OCI-LY3 (cell line): ENCODE results near the gene ATP6V1G2.
A peak's percentile ranks its signal among the peaks of the same experiment; 100 is the strongest.

Source experiments
- H2AFZ ChIP-seq: fragments of 200-600, 300-600 bp; shearing (Covaris generic); 2 replicates; pipeline ENCODE4 v1.6.0; 2014; ENCODE audit warnings: antibody characterized with exemption, low read depth, low read length
- H3K27ac ChIP-seq: fragments of 200-600, 300-600 bp; sonication (generic); 2 replicates; pipeline ENCODE4 v1.5.1; 2014; ENCODE audit warnings: mild to moderate bottlenecking, low read length, moderate library complexity, mixed read lengths
- H3K27me3 ChIP-seq: fragments of 200-600, 300-600 bp; sonication (generic); 2 replicates; pipeline ENCODE4 v1.6.1; 2014; ENCODE audit warnings: low read depth, low read length, mixed read lengths
- H3K36me3 ChIP-seq: fragments of 200-600, 300-600 bp; sonication (generic); replicated peaks from 2 replicates; pipeline ENCODE3; 2014; ENCODE audit warnings: low read depth, low read length, mixed read lengths
- H3K4me1 ChIP-seq: fragments of 300-600, 200-600 bp; sonication (generic); 2 replicates; pipeline ENCODE4 v1.6.1; 2014; ENCODE audit warnings: low read length, mixed read lengths
- H3K4me2 ChIP-seq: fragments of 200-600, 300-600 bp; sonication (generic); 2 replicates; pipeline ENCODE4 v1.6.1; 2014; ENCODE audit warnings: low read length, mixed read lengths
- H3K4me3 ChIP-seq: fragments of 300-600, 200-600 bp; sonication (generic); 2 replicates; pipeline ENCODE4 v1.5.1; 2014; ENCODE audit warnings: antibody characterized with exemption, mild to moderate bottlenecking, low read length, moderate library complexity
- H3K79me2 ChIP-seq: fragments of 300-600, 200-600 bp; shearing (Covaris generic); 2 replicates; pipeline ENCODE4 v1.6.1; 2014; ENCODE audit warnings: mild to moderate bottlenecking, low read length, mixed read lengths
- H3K9ac ChIP-seq: fragments of 300-600, 200-600 bp; shearing (Covaris generic); 2 replicates; pipeline ENCODE4 v1.6.0; 2014; ENCODE audit warnings: mild to moderate bottlenecking, low read length, moderate library complexity
- H3K9me3 ChIP-seq: fragments of 200-600, 300-600 bp; shearing (Covaris generic); 2 replicates; pipeline ENCODE4 v1.6.1; 2014; ENCODE audit warnings: low read length, mixed read lengths; ENCODE audit not compliant: insufficient read depth
- H4K20me1 ChIP-seq: fragments of 200-600, 300-600 bp; sonication (generic); 2 replicates; pipeline ENCODE4 v1.6.1; 2016; ENCODE audit warnings: low read length, mixed read lengths; ENCODE audit not compliant: insufficient read depth
- EZH2phosphoT487 ChIP-seq: fragments of 200-600 bp; shearing (Covaris generic); IDR thresholded peaks from 2 replicates; pipeline ENCODE4 v1.6.1; 2018; ENCODE audit warnings: antibody characterized with exemption, mixed run types, low read depth
- TF ChIP-seq, protein P1 (sequence below): fragments of 200-600, 300-600 bp; sonication (generic); IDR thresholded peaks from 2 replicates; pipeline ENCODE4 v1.5.1; 2014; ENCODE audit warnings: antibody characterized with exemption, low read length, low read depth

The ATP6V1G2 gene

DNA sequence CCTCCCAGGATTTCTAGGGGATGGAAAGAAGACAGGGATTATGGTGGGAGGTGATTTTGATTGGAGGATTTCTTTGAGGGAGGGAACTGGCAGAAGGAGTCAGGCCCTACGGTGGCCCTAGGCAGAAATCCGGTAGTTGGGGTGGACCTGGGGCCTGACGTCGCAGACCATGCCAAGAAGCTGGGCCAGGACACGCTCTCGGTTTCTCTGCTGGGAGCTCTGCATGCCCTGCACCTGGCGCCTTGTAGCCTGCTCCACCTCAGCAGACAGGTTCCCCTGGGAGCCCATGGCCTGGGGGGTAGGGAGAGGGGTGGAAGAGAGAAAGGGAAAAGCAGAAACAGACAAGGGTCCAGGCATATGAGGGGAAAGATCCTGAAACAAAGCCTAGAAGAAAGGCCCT is 1.1 kb downstream of the ATP6V1G2 start:
- peaks cover 36% of the 10 kb centered on the region for H3K79me2 ChIP-seq
- H3K9ac ChIP-seq, result no peak overlapping the region
- H3K4me1 ChIP-seq, result peaks cover 24% of the 10 kb centered on the region
- H3K36me3 ChIP-seq, result peaks cover 11% of the 10 kb centered on the region
- no peaks in the 10 kb centered on the region for H3K27me3 ChIP-seq
- no peak overlapping the region for H3K4me2 ChIP-seq
- no peak overlapping the region for H3K4me3 ChIP-seq
- H4K20me1 ChIP-seq, result peaks cover 10% of the 10 kb centered on the region
- no peak overlapping the region for H3K27ac ChIP-seq
- TF ChIP-seq, protein P1, sequence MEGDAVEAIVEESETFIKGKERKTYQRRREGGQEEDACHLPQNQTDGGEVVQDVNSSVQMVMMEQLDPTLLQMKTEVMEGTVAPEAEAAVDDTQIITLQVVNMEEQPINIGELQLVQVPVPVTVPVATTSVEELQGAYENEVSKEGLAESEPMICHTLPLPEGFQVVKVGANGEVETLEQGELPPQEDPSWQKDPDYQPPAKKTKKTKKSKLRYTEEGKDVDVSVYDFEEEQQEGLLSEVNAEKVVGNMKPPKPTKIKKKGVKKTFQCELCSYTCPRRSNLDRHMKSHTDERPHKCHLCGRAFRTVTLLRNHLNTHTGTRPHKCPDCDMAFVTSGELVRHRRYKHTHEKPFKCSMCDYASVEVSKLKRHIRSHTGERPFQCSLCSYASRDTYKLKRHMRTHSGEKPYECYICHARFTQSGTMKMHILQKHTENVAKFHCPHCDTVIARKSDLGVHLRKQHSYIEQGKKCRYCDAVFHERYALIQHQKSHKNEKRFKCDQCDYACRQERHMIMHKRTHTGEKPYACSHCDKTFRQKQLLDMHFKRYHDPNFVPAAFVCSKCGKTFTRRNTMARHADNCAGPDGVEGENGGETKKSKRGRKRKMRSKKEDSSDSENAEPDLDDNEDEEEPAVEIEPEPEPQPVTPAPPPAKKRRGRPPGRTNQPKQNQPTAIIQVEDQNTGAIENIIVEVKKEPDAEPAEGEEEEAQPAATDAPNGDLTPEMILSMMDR, result no peak
- no peak for TF ChIP-seq EZH2phosphoT487
- H3K9me3 ChIP-seq, result no peaks in the 10 kb centered on the region
- H2AFZ ChIP-seq, result no peak overlapping the region

DNA sequence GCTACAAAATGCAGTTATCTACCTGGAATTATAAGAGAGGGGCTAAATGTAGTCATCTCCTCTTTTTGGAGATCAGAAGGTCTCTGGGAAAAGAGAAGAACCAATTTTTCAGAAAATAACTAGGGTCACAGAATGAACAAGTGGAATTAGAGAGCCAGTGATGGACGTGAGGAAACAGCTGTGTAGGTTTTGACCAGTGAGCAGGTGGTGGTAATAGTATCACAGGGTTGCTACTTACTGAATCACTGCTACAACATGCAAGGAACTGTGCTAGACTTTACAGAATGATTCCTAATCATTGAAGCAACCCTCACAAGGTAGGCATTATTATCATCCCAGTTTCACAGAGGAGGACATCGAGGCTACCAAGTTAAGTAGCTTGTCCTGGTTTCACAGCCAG is 1.7 kb downstream of the ATP6V1G2 start:
- H3K4me2 ChIP-seq, result no peak overlapping the region
- no peak overlapping the region for H3K4me3 ChIP-seq
- peaks cover 42% of the 10 kb centered on the region for H3K79me2 ChIP-seq

DNA sequence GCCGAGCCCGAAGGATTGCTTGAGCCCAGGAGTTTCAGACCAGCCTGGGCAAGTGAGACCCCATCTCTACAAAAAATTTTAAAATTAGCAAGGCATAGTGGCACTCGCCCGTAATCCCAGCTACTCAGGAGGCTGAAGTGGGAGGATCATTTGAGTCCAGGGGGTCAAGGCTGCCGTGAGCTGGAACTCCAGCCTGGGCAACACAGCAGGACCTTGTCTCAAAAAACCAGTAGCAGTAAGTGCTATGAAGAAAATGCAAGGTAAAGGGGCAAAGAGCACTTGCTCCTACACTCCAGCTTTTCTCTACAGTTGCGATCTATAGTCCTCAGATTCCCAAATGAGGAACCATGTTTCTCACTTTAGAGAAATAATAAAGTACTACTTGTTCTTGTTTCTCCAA is 2.8 kb downstream of the ATP6V1G2 start:
- Histone ChIP-seq H3K79me2 (peaks cover 52% of the 10 kb centered on the region), H3K36me3 (peaks cover 23% of the 10 kb centered on the region), H3K9ac (no peak overlapping the region), H2AFZ (no peak overlapping the region), H3K4me3 (no peak overlapping the region), H4K20me1 (peaks cover 26% of the 10 kb centered on the region), H3K4me2 (no peak overlapping the region), H3K27ac (no peak overlapping the region), H3K9me3 (no peaks in the 10 kb centered on the region), H3K27me3 (no peaks in the 10 kb centered on the region), H3K4me1 (peaks cover 35% of the 10 kb centered on the region)
- TF ChIP-seq, protein P1, result no peak
- TF ChIP-seq EZH2phosphoT487, result no peak

More for the DNA sequence above, 1.7 kb downstream of the ATP6V1G2 start:
- no peak for TF ChIP-seq EZH2phosphoT487
- TF ChIP-seq, protein P1, result no peak
- Histone ChIP-seq H3K36me3 (peaks cover 17% of the 10 kb centered on the region), H3K9ac (no peak overlapping the region), H3K4me1 (peaks cover 27% of the 10 kb centered on the region), H3K27me3 (no peaks in the 10 kb centered on the region), H4K20me1 (peaks cover 16% of the 10 kb centered on the region), H2AFZ (no peak overlapping the region), H3K9me3 (no peaks in the 10 kb centered on the region), H3K27ac (no peak overlapping the region)

DNA sequence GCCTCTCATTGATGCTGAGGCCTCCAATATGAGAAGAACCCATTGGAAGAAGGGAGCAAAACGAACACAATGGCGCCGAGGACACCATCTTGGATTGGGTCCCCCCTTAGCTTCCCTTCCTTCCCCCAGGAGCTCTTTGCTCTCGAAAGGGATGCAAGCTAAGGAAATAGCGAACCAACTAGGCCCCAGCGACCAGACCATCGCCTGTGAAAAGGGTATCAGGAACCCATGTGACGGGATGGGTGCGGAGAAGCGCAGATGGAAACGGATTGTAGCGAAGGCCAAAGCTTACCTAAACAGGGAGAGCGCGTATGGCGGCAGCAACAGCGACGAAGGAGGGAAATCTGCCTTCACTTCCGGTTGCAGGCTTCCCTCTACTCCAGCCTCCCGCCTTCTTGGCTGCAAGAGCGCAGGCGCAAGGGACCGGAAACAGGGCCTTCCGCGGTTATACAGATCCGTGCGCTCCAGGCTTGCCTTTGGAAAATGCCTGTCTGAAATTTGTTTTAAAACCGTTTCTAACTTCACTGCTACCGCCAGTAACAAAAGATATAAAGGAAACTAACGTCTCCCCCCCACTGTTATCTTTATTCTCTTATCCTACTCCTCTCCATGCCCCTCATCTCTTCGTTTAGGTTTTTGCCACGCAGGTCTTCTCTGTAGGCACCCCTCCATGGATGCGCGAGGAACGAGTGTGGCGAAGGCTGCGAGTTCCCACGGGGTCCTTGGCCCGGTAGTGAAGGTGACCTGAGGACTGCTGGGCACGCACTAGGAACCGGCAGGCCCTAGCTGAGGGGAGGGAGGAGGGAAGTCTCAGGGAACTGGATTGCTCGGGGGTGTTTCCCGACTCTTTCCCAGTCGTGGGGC is 4.5 kb downstream of the ATP6V1G2 start, which contains the start of gene DDX39B:
Gene DDX39B (minus strand): TSS at position 346 of the 864 bp plus-strand sequence. CDS start 1,471 bp downstream, outside the sequence.
- Histone ChIP-seq H3K36me3 (peaks cover 26% of the 10 kb centered on the region), H3K9ac (peak within 1 kb of the TSS; percentile 96), H3K27me3 (no peaks in the 10 kb centered on the region), H3K4me2 (peak within 1 kb of the TSS; percentile 88), H4K20me1 (peaks cover 33% of the 10 kb centered on the region), H3K27ac (peak within 1 kb of the TSS; percentile 85), H3K4me1 (peaks cover 27% of the 10 kb centered on the region), H3K79me2 (peaks cover 58% of the 10 kb centered on the region), H3K4me3 (peak within 1 kb of the TSS; percentile 98), H2AFZ (peak within 1 kb of the TSS; percentile 68; the same call in 1 of the 2 replicates), H3K9me3 (no peaks in the 10 kb centered on the region)
- TF ChIP-seq EZH2phosphoT487, result no peak
- TF ChIP-seq, protein P1, result no peak
